GM21737 (cell line): ENCODE measurements around the gene PHACTR1.

Experiments used
- ATAC-seq: cut with Tn5 transposase; IDR thresholded peaks from one replicate; pipeline ENCODE4 v1.9.1; 2021; ENCODE audit warnings: mild to moderate bottlenecking, moderate library complexity; ENCODE audit not compliant: unreplicated experiment

PHACTR1 gene

DNA sequence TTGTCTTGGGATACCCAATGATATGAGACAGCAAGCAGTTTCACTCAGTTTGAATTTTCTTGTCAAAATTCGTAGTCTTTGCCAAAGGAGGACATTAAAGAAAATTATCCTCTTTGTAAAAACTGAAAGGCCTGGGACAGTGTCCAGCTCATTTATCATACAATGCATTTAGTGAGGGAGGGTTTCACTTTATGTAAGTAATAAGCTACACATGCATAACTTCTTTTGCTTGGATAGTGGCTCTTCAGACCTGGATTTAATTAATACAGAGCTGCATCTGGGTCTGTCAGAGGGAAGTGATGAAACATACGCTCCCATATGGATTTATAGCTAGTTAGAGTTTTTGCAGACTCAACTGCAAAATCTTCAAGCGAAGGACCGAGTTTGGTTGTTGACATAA lies 175.6 kb downstream of the PHACTR1 start:
- ATAC-seq, result no peak

DNA sequence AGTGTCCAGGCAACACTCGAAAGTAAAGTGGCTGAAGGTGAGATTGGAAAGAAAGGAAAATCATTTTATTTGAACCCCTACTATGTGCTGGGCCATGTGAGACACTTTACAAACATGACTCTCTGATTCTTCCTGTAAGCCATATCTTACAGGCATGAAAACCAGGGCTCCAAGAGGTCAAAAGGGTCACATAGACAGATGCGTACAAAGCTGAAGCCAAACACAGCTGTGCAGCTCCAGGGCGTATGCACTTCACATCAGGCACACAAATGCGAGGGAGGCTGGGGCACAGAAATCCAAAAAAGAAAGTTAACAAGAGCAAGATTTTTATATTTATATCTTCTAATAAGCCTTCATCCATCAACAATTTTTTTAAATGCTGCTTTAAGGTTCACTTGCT lies 176.5 kb downstream of the PHACTR1 start:
- no peak for ATAC-seq

DNA sequence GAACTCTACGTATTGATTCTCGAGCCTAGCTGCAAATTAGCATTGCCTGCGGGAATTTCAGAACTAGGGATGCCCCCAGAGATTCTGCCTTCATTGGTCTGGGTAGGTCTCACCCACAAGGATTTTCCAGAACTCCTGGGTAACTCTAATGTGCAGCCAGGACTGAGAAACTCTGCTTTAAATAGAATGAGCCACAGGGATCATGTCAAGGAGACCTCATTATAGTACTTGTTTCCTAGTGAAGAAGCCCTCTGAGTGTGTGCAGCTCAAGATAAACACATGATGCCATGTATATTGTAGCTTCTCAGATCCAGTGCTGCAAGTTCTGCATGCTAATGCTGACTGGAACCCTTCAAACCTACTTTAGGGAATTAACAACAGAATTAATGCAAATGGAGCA lies 179.2 kb downstream of the PHACTR1 start:
- no peak for ATAC-seq

DNA sequence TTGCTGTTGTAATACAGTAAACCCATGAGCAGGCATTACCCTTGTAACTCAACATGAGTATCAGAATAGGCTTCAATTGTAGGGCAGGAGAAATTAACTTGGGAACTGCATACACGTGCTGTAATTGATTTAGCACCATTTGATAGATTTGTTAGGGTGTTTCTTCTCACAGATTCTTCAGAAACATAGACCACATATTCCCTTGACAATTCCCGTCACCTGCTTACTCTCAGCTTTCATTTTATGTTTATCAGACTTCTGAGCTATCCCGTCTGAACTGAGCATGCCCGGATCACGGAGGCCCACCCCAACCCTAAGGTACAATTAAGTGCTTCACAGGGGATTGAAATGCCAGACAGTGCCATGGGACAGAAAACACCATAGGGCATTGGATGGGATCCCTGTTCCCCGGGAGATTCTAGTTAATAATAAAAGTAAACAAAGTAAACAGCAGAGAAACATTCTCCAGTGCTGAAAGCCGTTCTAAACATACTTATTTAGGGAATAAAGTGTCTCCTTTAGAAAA lies 179.7 kb downstream of the PHACTR1 start:
- no peak for ATAC-seq

DNA sequence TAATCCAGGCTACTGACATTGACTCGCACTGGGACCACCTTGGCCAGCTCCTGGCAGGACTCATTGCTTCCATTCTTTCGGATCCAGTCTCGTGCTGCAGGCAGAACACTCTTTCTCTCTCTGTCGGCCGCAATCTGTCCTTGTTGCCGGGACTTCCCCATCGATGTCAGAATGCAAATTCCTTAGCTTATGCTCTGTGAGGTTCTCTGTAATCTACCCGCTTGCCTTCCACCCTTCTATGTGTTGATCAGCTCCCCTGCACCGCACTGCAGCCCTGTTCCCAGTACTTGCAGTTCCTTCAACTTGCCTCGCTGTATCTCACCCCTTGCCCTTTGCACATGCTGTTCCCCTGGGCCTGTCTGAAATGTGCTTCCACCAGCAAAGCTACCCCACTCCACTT lies 182.0 kb downstream of the PHACTR1 start:
- no peak for ATAC-seq

DNA sequence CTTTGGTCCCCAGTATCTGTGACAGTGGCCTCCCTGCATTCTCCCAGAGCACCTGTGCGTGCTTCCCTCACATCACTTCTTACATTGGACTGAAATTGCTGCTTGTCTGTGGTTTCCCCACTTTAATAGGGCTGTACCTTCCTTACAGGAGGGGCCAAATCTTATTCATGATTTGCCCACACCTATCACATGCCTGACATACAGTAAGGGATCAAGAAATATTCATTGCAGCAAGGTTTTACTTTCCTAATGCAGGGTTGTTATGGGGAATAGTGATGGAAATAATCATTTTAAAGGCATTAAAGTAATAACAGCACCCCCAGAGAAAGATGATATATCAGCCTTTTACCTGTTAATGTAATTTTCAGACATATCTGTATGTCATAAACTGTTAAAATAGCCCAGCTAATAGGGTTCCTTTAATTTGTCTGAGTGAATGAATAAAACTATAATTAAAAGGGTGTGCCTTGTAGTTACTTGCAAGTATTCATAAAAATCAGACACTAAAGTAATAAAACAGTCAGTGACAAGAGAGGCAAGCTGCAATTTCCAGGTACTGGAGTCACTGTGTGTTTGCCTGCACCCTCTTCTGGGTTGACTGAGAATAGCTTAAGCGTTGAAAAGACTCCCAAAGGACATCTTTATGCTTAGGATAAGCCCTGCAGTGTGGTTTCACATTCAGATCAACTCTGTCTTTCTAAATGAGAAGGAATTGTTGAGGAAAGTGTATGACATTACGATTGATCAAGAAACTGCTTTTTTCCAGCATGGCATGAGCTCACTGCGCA lies 182.7 kb downstream of the PHACTR1 start:
- ATAC-seq, result no peak

DNA sequence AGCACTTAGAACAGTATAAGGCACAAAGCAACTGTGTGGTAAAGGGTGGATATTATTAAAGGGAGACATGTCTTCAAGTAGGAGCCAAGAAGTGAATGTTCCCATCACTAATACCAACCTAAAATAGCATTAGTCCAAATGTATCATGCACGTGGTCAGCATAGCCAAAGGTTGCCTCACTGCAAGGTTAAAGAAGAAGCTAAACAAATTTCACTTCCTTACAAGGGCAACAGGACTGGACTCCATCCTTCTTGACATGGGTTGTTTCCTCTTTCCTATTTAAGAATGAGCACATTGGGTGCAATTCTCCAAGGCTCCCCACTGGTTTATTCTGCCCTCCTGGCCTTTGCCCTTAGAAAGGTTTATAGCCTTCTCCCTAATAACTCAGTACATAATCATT lies 186.7 kb downstream of the PHACTR1 start:
- ATAC-seq, result no peak

DNA sequence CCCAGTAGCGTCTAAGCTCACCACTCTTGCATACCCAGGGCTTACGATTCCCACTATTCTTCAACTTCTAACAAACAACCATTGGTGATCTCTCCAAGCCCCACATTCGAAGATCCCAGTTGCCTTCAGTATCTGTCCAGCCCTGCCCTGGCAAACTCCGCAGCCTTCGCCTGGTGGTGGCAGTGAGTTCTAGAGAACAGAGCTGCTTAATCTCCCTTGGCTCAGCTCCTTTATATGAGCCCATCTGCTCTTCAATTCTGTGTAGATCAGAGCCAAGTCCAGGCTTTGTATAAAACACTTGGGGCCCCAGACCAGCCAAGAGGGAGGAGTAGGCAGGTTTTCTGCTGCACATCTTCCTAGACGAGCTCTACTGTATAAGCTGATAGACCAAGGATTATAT lies 193.3 kb downstream of the PHACTR1 start:
- ATAC-seq, result no peak

DNA sequence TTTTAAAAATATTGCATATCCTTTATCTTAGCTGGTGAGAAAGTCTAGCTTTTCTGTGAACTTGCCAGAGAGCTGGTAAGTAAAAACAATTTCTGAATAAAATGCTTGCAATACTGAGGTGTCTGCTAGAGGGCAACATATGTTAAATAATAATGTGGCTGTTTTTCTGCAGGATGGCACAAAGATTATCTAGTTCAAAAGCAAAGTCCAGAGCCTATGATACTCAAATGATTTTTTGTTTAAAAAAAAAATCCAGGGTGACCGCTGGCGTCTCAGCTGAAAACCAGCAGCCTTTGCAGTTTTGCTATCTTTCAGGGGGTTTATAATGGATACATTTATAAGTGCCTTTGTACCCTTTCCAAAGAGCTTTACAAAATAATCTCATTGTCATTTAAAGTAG lies 194.9 kb downstream of the PHACTR1 start:
- no peak for ATAC-seq

- no peak for ATAC-seq
These were observed 196.6 kb downstream of the PHACTR1 start for GRCh38 chr6:12913201-12913600.

DNA sequence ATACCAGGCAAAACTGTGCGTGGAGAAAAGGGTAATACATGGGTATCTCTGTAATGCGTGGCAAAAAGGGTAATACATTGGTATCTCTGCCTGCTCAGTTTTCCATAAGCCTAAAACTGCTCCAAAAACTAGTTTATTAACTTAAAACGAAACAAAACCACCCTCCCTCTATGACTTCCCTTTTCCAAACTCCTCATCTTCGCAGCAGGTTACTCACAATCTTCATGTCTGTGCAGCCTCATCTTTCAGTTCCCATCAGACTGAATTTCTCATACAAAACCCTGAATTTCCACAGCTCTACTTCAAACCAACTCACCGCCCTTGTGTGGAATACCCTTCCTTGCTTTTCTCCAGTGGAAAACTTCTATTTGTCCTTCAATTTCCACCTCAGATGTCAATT lies 199.4 kb downstream of the PHACTR1 start:
- ATAC-seq, result no peak

DNA sequence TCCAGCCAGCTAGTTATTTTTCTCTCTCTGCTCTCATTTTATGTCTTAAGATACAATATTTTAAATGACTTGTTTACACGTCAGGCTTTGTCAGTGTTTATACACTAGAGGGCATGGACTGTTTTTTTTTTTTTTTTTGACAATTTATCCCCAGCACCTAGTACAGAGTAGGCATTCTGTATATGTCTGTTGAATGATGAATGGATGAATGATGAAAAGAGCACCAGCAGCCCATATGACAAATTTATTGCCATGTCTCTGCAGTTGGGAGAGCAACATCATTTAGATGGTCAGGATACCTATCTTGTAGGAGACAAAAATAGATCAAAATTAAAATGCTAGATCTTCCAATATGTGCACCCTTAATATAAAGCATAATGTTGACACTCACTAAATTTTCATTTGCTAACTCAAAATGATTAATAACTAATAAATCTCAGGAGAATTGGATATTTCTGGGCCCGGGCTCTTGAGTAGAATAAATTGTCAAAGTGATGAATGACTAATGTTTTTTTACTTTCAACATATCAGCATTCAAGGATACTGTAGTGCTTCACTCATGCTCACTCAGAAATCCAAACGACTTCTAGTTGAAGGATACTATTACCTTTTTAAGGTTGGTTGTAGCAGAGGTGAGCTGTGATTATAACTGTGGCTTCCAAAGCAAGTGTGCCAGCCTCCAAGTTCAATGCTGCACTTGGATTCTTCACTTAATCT lies 200.0 kb downstream of the PHACTR1 start:
- no peak for ATAC-seq

GRCh38 chr6:12921467-12921866 lies 204.9 kb downstream of the PHACTR1 start:
- ATAC-seq, result no peak

- ATAC-seq, result no peak
These were observed 207.2 kb downstream of the PHACTR1 start for GRCh38 chr6:12923644-12924235.

- no peak for ATAC-seq
These were observed 208.3 kb downstream of the PHACTR1 start for GRCh38 chr6:12924911-12925310.

DNA sequence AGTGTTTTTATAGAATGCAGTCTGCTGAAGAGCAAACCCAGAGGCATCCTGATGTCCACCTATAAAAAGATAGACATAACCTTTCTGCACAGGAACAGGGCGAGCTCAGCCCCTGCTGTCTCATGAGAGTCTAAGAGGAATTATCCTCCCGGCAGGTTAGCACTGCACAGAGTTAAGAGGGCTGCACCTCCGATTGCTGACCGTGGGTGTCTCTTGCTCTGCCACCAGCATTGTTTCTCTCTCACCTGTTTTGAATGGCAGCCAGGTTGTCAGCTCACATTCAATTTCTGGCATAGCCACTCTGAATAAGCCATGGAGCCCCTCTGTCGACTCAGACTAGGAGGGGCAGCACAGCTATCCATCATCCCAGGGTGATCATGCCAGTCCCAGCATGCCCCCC lies 211.2 kb downstream of the PHACTR1 start:
- no peak for ATAC-seq

GRCh38 chr6:12929678-12930077 lies 213.1 kb downstream of the PHACTR1 start:
- no peak for ATAC-seq

- ATAC-seq, result no peak
These were observed 215.1 kb downstream of the PHACTR1 start for GRCh38 chr6:12931639-12932038.

- ATAC-seq, result no peak
These were observed 219.1 kb downstream of the PHACTR1 start for GRCh38 chr6:12935637-12936036.

GRCh38 chr6:12937971-12938370 lies 221.4 kb downstream of the PHACTR1 start:
- no peak for ATAC-seq

GRCh38 chr6:12939314-12939713 lies 222.7 kb downstream of the PHACTR1 start:
- ATAC-seq, result no peak

- no peak for ATAC-seq
These were observed 224.9 kb downstream of the PHACTR1 start for GRCh38 chr6:12941422-12941821.
